Upper lobe of left lung (tissue), 6 donors: ENCODE measurements around the gene CA6. TPM values are rescaled to one million over a fixed set of nuclear protein-coding genes. Genes with fewer than 3 reads are reported as not detected.
"Not testable (repeated sequence)": the region's sequence is repeated elsewhere in the genome, so short reads cannot be mapped to it uniquely, and the experiment has no call there.

Source experiments
- ATAC-seq, 2 donors: fragments of 200-7000 bp; cut with Tn5 transposase; one replicate each; pipeline ENCODE4 v1.9.1; 2022; ENCODE audit warnings: mild to moderate bottlenecking in 2 of 2, moderate library complexity in 2 of 2; ENCODE audit not compliant: low FRiP score in 2 of 2
- DNase-seq, 2 donors: peaks; one replicate each; pipeline ENCODE4 v3.0.0-alpha.2; 2019 to 2020
- H3K27ac ChIP-seq, 4 donors: fragments of 200-600 bp; sonication (generic); one replicate each; pipeline ENCODE4 v1.5.1; 2016 to 2019
- H3K27me3 ChIP-seq, 4 donors: fragments of 200-600 bp; sonication (generic); one replicate each; pipeline ENCODE4 v1.5.1; 2017 to 2019
- H3K36me3 ChIP-seq, 4 donors: fragments of 200-600 bp; sonication (generic); one replicate each; pipeline ENCODE4 v1.5.1; 2016 to 2019
- H3K4me1 ChIP-seq, 4 donors: fragments of 200-600 bp; sonication (generic); one replicate each; pipeline ENCODE4 v1.5.1; 2018 to 2019
- H3K4me3 ChIP-seq, 4 donors: fragments of 200-600 bp; sonication (generic); one replicate each; pipeline ENCODE4 v1.5.1; 2017 to 2019; ENCODE audit warnings: mild to moderate bottlenecking in 2 of 4, moderate library complexity in 1 of 4
- H3K9me3 ChIP-seq, 4 donors: fragments of 200-600 bp; sonication (generic); one replicate each; pipeline ENCODE4 v1.5.1; 2018 to 2019
- CTCF ChIP-seq, 6 experiments: fragments of 450-650 bp in 4 of 6; fragments of 200-600 bp in 2 of 6; sonication (generic) in 2 of 6; IDR thresholded peaks; one replicate each; pipeline ENCODE4 v1.5.1; 2016 to 2019; ENCODE audit warnings: antibody characterized with exemption in 6 of 6
- EP300 ChIP-seq, 4 donors: sonication (generic); formaldehyde crosslinking; IDR thresholded peaks; one replicate each; pipeline ENCODE4 v1.5.1; 2017; ENCODE audit warnings: antibody characterized with exemption in 4 of 4, control low read depth in 2 of 4
- POLR2A ChIP-seq, 4 donors: fragments of 450-650 bp; IDR thresholded peaks; one replicate each; pipeline ENCODE4 v1.5.1; 2016 to 2017; ENCODE audit warnings: antibody characterized with exemption in 4 of 4, mild to moderate bottlenecking in 2 of 4
- POLR2AphosphoS5 ChIP-seq, 2 donors: sonication (generic); formaldehyde crosslinking; IDR thresholded peaks; one replicate each; pipeline ENCODE4 v1.5.1; 2017; ENCODE audit warnings: antibody characterized with exemption in 2 of 2
- WGBS, 2 donors: methylation state at CpG; one replicate each; pipeline ENCODE4 v1.1.5; 2017 to 2018; 5-methylcytosine and 5-hydroxymethylcytosine counted together
- total RNA-seq, 6 donors: library from RNA; depleted of rRNA in 4 of 6; stranded (reverse); fragments of >200 nt in 4 of 6; gene quantifications; one replicate each; pipeline versions ENCODE4 v1.1.0 to v1.2.1, GENCODE V29; 2016 to 2021
- donor health status: DM: no; HTN: no; CAD: no; lungs with moderate emphysema.
- donor health status: DM: no; HTN: yes; CAD: no; lungs with severe emphysema.

CA6 gene
- total RNA-seq, 6 donors from 2014 or later = not detected

GRCh38 chr1:8966606-8967005, 20.9 kb downstream of the CA6 start:
- Histone ChIP-seq H3K27me3 (no peaks in the 10 kb centered on the region), H3K27ac (peak overlapping the region in 3 of 4 donors; percentile 8 to 46 (median 18)), H3K36me3 (no peaks in the 10 kb centered on the region), H3K4me1 (peaks cover 0 to 14% (median 8%) of the 10 kb centered on the region in 4 donors), H3K4me3 (no peak overlapping the region), H3K9me3 (no peaks in the 10 kb centered on the region)
- 52 to 91% methylated on average over 4 of the region's 4 CpGs for WGBS, 2 donors
- peak in 1 of 4 donors; percentile 55 for TF ChIP-seq EP300 (IDR thresholded peaks at IDR 0.05)
- no peak for TF ChIP-seq CTCF (IDR thresholded peaks at IDR 0.05)
- peak in 1 of 2 donors; percentile 84 for DNase-seq
- ATAC-seq = peak in 1 of 2 donors; percentile 73

- not testable (repeated sequence) for H3K27me3 ChIP-seq, DNase-seq, H3K36me3 ChIP-seq, H3K9me3 ChIP-seq, H3K27ac ChIP-seq, H3K4me3 ChIP-seq, ATAC-seq, H3K4me1 ChIP-seq
- WGBS, 2 donors = 91 to 96% methylated on average over 9 of the region's 9 CpGs
Observed at GRCh38 chr1:8968902-8969301, 23.2 kb downstream of the CA6 start.

GRCh38 chr1:8969937-8970336, 24.3 kb downstream of the CA6 start:
- DNase-seq (no peak), ATAC-seq (no peak)
- Histone ChIP-seq H3K27ac (no peak overlapping the region), H3K27me3 (no peaks in the 10 kb centered on the region), H3K36me3 (no peaks in the 10 kb centered on the region), H3K9me3 (no peaks in the 10 kb centered on the region), H3K4me3 (no peak overlapping the region), H3K4me1 (no peaks in the 10 kb centered on the region)
- 89 to 92% methylated on average over 7 of the region's 7 CpGs for WGBS, 2 donors
- TF ChIP-seq CTCF (IDR thresholded peaks at IDR 0.05) (no peak), POLR2AphosphoS5 (IDR thresholded peaks at IDR 0.05) (no peak), EP300 (IDR thresholded peaks at IDR 0.05) (no peak), POLR2A (IDR thresholded peaks at IDR 0.05) (no peak)

GRCh38 chr1:8970870-8971337, 25.2 kb downstream of the CA6 start:
- no peak overlapping the region for H3K4me3 ChIP-seq
- H3K27me3 ChIP-seq = no peaks in the 10 kb centered on the region
- TF ChIP-seq EP300 (IDR thresholded peaks at IDR 0.05) = no peak
- TF ChIP-seq CTCF (IDR thresholded peaks at IDR 0.05) = no peak
- TF ChIP-seq POLR2AphosphoS5 (IDR thresholded peaks at IDR 0.05) = no peak
- no peak for TF ChIP-seq POLR2A (IDR thresholded peaks at IDR 0.05)
- no peak for DNase-seq
- 47 to 60% methylated on average over 9 of the region's 9 CpGs for WGBS, 2 donors
- ATAC-seq = no peak
- H3K4me1 ChIP-seq = no peaks in the 10 kb centered on the region
- no peak overlapping the region for H3K27ac ChIP-seq
- H3K9me3 ChIP-seq = no peaks in the 10 kb centered on the region
- H3K36me3 ChIP-seq = no peaks in the 10 kb centered on the region

- no peaks in the 10 kb centered on the region for H3K4me1 ChIP-seq
- H3K36me3 ChIP-seq = no peaks in the 10 kb centered on the region
- no peak for DNase-seq
- no peak overlapping the region for H3K4me3 ChIP-seq
- no peaks in the 10 kb centered on the region for H3K27me3 ChIP-seq
- H3K27ac ChIP-seq = no peak overlapping the region
- no peak for ATAC-seq
- H3K9me3 ChIP-seq = no peaks in the 10 kb centered on the region
- TF ChIP-seq POLR2A (IDR thresholded peaks at IDR 0.05) (no peak), EP300 (IDR thresholded peaks at IDR 0.05) (no peak), CTCF (IDR thresholded peaks at IDR 0.05) (no peak), POLR2AphosphoS5 (IDR thresholded peaks at IDR 0.05) (no peak)
- 67 to 71% methylated on average over 7 of the region's 7 CpGs for WGBS, 2 donors
Observed at GRCh38 chr1:8974551-8974950, 28.9 kb downstream of the CA6 start.
